Fibroblast of pulmonary artery (primary cell): ENCODE results near the gene TIGD3.

Experiments used
- DNase-seq: peaks from one replicate; pipeline ENCODE4 v3.0.0-alpha.2; 2010; ENCODE audit warnings: low read depth
- H3K4me3 ChIP-seq: replicated peaks from 2 replicates; pipeline ENCODE4 v1.5.1; 2011; ENCODE audit warnings: low read depth, mild to moderate bottlenecking, control low read depth, low read length, moderate library complexity
- TF ChIP-seq, protein P1 (sequence below): IDR thresholded peaks from 2 replicates; pipeline ENCODE4 v1.5.1; 2011; ENCODE audit warnings: mild to moderate bottlenecking, control low read depth, low read length, inconsistent platforms; ENCODE audit errors: missing control alignments

The TIGD3 gene

DNA sequence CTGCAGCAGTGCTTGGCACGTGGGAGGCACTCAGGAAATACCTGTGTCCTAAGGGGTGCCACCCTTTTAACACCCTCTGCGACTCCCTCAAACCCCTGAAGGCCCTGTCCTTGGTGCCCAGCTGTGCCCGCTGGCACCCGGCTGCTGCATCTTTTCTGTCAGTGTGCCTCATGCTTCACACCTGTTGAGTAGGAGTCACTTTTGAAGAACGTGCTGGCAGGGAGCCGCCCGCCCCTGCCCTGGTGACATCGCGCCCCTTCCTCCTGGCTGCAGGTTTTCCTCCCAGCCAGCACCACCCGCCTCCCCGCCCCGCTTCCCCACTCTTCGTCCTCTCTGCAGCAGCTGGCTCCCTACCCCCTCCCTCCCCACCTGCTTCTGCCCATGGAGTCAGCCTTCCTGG lies 49.7 kb downstream of the TIGD3 start:
- TF ChIP-seq, protein P1, sequence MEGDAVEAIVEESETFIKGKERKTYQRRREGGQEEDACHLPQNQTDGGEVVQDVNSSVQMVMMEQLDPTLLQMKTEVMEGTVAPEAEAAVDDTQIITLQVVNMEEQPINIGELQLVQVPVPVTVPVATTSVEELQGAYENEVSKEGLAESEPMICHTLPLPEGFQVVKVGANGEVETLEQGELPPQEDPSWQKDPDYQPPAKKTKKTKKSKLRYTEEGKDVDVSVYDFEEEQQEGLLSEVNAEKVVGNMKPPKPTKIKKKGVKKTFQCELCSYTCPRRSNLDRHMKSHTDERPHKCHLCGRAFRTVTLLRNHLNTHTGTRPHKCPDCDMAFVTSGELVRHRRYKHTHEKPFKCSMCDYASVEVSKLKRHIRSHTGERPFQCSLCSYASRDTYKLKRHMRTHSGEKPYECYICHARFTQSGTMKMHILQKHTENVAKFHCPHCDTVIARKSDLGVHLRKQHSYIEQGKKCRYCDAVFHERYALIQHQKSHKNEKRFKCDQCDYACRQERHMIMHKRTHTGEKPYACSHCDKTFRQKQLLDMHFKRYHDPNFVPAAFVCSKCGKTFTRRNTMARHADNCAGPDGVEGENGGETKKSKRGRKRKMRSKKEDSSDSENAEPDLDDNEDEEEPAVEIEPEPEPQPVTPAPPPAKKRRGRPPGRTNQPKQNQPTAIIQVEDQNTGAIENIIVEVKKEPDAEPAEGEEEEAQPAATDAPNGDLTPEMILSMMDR: no peak
- no peak overlapping the region for H3K4me3 ChIP-seq
- no peak for DNase-seq

DNA sequence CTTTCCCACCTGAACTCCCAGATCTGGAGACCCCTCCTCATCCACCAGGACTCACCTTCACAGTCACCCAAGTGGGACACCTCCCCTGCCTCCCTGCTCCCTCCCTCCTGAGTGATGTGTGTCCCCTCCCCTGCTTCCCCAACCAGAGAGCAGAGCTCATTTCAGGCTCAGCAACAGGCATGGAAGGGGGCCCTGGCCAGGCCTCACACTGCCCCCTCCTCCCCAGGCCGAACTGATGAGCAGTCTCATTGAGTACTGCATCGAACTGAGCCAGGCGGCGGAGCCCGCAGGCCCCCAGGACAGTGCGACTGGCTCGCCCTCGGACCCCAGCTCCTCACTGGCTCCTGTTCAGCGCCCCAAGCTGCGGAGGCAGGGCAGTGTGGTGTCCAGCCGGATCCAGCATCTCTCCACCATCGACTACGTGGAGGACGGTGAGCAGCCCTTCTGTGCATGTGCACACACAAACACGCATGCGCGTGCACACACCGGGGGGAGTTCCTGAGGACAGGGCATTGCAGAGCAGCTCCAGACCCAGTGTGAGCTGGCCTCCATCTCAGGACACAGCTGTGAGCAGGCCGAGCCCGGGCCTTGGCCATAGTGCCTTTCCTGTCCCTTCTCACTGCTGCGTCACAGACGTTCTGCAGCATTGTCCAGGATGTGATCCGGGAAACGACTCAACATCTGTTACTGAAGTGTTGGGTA lies 50.2 kb downstream of the TIGD3 start:
- TF ChIP-seq, protein P1: no peak
- no peak for DNase-seq
- H3K4me3 ChIP-seq: no peak overlapping the region
